ENCODE results near the gene MRAS. TPM values are rescaled to one million over a fixed set of nuclear protein-coding genes. Genes with fewer than 3 reads are reported as not detected.

Gene MRAS
- total RNA-seq, 1 experiment from 2014 or later, result 0.77 TPM

GRCh38 chr3:138440121-138440521 is 91.7 kb downstream of the MRAS start:
- Histone ChIP-seq H3K36me3 (ENCODE audit: insufficient read depth, low read length, poor library complexity, severe bottlenecking) (no peaks in the 10 kb centered on the region), H3K27me3 (replicated peaks; ENCODE audit: insufficient read depth, low read depth, low read length, poor library complexity) (peaks cover 17% of the 10 kb centered on the region), H3K27ac (ENCODE audit: low read depth, low read length, poor library complexity, severe bottlenecking) (no peak overlapping the region), H3K9me3 (ENCODE audit: low read depth, low read length, poor library complexity, severe bottlenecking) (no peaks in the 10 kb centered on the region), H3K4me1 (ENCODE audit: insufficient read depth, low read length, poor library complexity, severe bottlenecking) (no peaks in the 10 kb centered on the region), H3K4me3 (ENCODE audit: low read depth, low read length, poor library complexity, severe bottlenecking) (no peak overlapping the region)
- intact Hi-C loops (cut with micrococcal nuclease; ENCODE audit: unreplicated experiment), result no loop called here
- POLR2A ChIA-PET (ENCODE audit: low non-redundant PET), result no interaction called here
- CTCF ChIA-PET, result no interaction called here
- TF ChIP-seq CTCF (conservative IDR thresholded peaks at IDR 0.05; ENCODE audit: low read depth, low read length) (no peak), EZH2 (IDR thresholded peaks at IDR 0.05; ENCODE audit: borderline replicate concordance, low read depth, low read length, poor library complexity, severe bottlenecking) (no peak)
- BruUV-seq (replicated peaks), result no TSS peak
- DNase-seq (ENCODE audit: low spot score), result no peak

- Histone ChIP-seq H3K27ac (ENCODE audit: low read depth, low read length, poor library complexity, severe bottlenecking) (no peak overlapping the region), H3K27me3 (replicated peaks; ENCODE audit: insufficient read depth, low read depth, low read length, poor library complexity) (peaks cover 12% of the 10 kb centered on the region), H3K36me3 (ENCODE audit: insufficient read depth, low read length, poor library complexity, severe bottlenecking) (no peaks in the 10 kb centered on the region), H3K9me3 (ENCODE audit: low read depth, low read length, poor library complexity, severe bottlenecking) (no peaks in the 10 kb centered on the region), H3K4me1 (ENCODE audit: insufficient read depth, low read length, poor library complexity, severe bottlenecking) (no peaks in the 10 kb centered on the region), H3K4me3 (ENCODE audit: low read depth, low read length, poor library complexity, severe bottlenecking) (no peak overlapping the region)
- intact Hi-C loops (cut with micrococcal nuclease; ENCODE audit: unreplicated experiment), result no loop called here
- CTCF ChIA-PET, result no interaction called here
- TF ChIP-seq EZH2 (IDR thresholded peaks at IDR 0.05; ENCODE audit: borderline replicate concordance, low read depth, low read length, poor library complexity, severe bottlenecking), result no peak
- no peak for TF ChIP-seq CTCF (conservative IDR thresholded peaks at IDR 0.05; ENCODE audit: low read depth, low read length)
- DNase-seq (ENCODE audit: low spot score), result no peak
- no TSS peak for BruUV-seq (replicated peaks)
- POLR2A ChIA-PET (ENCODE audit: low non-redundant PET), result no interaction called here
Observed at GRCh38 chr3:138440596-138440995, 92.2 kb downstream of the MRAS start.

- Histone ChIP-seq H3K4me3 (ENCODE audit: low read depth, low read length, poor library complexity, severe bottlenecking) (no peak overlapping the region), H3K4me1 (ENCODE audit: insufficient read depth, low read length, poor library complexity, severe bottlenecking) (no peaks in the 10 kb centered on the region), H3K36me3 (ENCODE audit: insufficient read depth, low read length, poor library complexity, severe bottlenecking) (no peaks in the 10 kb centered on the region), H3K9me3 (ENCODE audit: low read depth, low read length, poor library complexity, severe bottlenecking) (no peaks in the 10 kb centered on the region), H3K27ac (ENCODE audit: low read depth, low read length, poor library complexity, severe bottlenecking) (no peak overlapping the region), H3K27me3 (replicated peaks; ENCODE audit: insufficient read depth, low read depth, low read length, poor library complexity) (peaks cover 6% of the 10 kb centered on the region)
- CTCF ChIA-PET, result no interaction called here
- TF ChIP-seq EZH2 (IDR thresholded peaks at IDR 0.05; ENCODE audit: borderline replicate concordance, low read depth, low read length, poor library complexity, severe bottlenecking) (no peak), CTCF (conservative IDR thresholded peaks at IDR 0.05; ENCODE audit: low read depth, low read length) (no peak)
- BruUV-seq (replicated peaks), result no TSS peak
- no peak for DNase-seq (ENCODE audit: low spot score)
- intact Hi-C loops (cut with micrococcal nuclease; ENCODE audit: unreplicated experiment), result no loop called here
- POLR2A ChIA-PET (ENCODE audit: low non-redundant PET), result no interaction called here
Observed at GRCh38 chr3:138441256-138441655, 92.9 kb downstream of the MRAS start.

Measured in A673 (cell line).